ENCODE data around the gene ISG20.

Gene ISG20

GRCh38 chr15:88638626-88639372 is at the start of gene ISG20:
TSS of gene ISG20 (plus strand) at chr15:88639016. CDS start at chr15:88639367, 351 bp downstream.
- Histone ChIP-seq H3K4me3 (ENCODE audit: low read depth, low read length) (peak within 1 kb of the TSS; percentile 74), H3K27ac (ENCODE audit: low read depth, low read length) (peak within 1 kb of the TSS; percentile 98), H3K36me3 (ENCODE audit: insufficient read depth, low read length) (no peaks in the 10 kb centered on the region), H3K4me1 (ENCODE audit: control insufficient read depth, insufficient read depth, low read length, unreplicated experiment) (peaks cover 29% of the 10 kb centered on the region), H2AFZ (ENCODE audit: low read length, unreplicated experiment) (no peak within 1 kb of the TSS), H3K27me3 (ENCODE audit: insufficient read depth, low read length) (no peaks in the 10 kb centered on the region), H3K79me2 (ENCODE audit: control insufficient read depth, insufficient read depth, low read length, unreplicated experiment) (peaks cover 7% of the 10 kb centered on the region)

- peaks cover 6% of the 10 kb centered on the region for H3K4me1 ChIP-seq (ENCODE audit: control insufficient read depth, insufficient read depth, low read length, unreplicated experiment)
- H3K27ac ChIP-seq (ENCODE audit: low read depth, low read length), result no peak overlapping the region
- H3K79me2 ChIP-seq (ENCODE audit: control insufficient read depth, insufficient read depth, low read length, unreplicated experiment), result no peaks in the 10 kb centered on the region
- H2AFZ ChIP-seq (ENCODE audit: low read length, unreplicated experiment), result no peak overlapping the region
- H3K27me3 ChIP-seq (ENCODE audit: insufficient read depth, low read length), result peaks cover 51% of the 10 kb centered on the region
- no peaks in the 10 kb centered on the region for H3K36me3 ChIP-seq (ENCODE audit: insufficient read depth, low read length)
- H3K4me3 ChIP-seq (ENCODE audit: low read depth, low read length), result no peak overlapping the region
Observed at GRCh38 chr15:88590759-88591158, 48.1 kb upstream of the ISG20 start.

GRCh38 chr15:88591384-88591783 is 47.4 kb upstream of the ISG20 start:
- Histone ChIP-seq H3K4me1 (ENCODE audit: control insufficient read depth, insufficient read depth, low read length, unreplicated experiment) (peaks cover 6% of the 10 kb centered on the region), H3K4me3 (ENCODE audit: low read depth, low read length) (no peak overlapping the region), H2AFZ (ENCODE audit: low read length, unreplicated experiment) (no peak overlapping the region), H3K27ac (ENCODE audit: low read depth, low read length) (no peak overlapping the region), H3K36me3 (ENCODE audit: insufficient read depth, low read length) (no peaks in the 10 kb centered on the region), H3K27me3 (ENCODE audit: insufficient read depth, low read length) (peaks cover 45% of the 10 kb centered on the region), H3K79me2 (ENCODE audit: control insufficient read depth, insufficient read depth, low read length, unreplicated experiment) (no peaks in the 10 kb centered on the region)

GRCh38 chr15:88603885-88604284 is 34.9 kb upstream of the ISG20 start:
- no peaks in the 10 kb centered on the region for H3K4me1 ChIP-seq (ENCODE audit: control insufficient read depth, insufficient read depth, low read length, unreplicated experiment)

GRCh38 chr15:88604381-88605188 is 34.2 kb upstream of the ISG20 start:
- no peaks in the 10 kb centered on the region for H3K79me2 ChIP-seq (ENCODE audit: control insufficient read depth, insufficient read depth, low read length, unreplicated experiment)
- H3K27me3 ChIP-seq (ENCODE audit: insufficient read depth, low read length), result peaks cover 83% of the 10 kb centered on the region
- H3K27ac ChIP-seq (ENCODE audit: low read depth, low read length), result no peak overlapping the region
- H3K4me3 ChIP-seq (ENCODE audit: low read depth, low read length), result no peak overlapping the region
- no peak overlapping the region for H2AFZ ChIP-seq (ENCODE audit: low read length, unreplicated experiment)
- H3K36me3 ChIP-seq (ENCODE audit: insufficient read depth, low read length), result no peaks in the 10 kb centered on the region
- H3K4me1 ChIP-seq (ENCODE audit: control insufficient read depth, insufficient read depth, low read length, unreplicated experiment), result no peaks in the 10 kb centered on the region

More at GRCh38 chr15:88603885-88604284, 34.9 kb upstream of the ISG20 start:
- H3K36me3 ChIP-seq (ENCODE audit: insufficient read depth, low read length), result no peaks in the 10 kb centered on the region
- H3K27ac ChIP-seq (ENCODE audit: low read depth, low read length), result no peak overlapping the region
- no peaks in the 10 kb centered on the region for H3K79me2 ChIP-seq (ENCODE audit: control insufficient read depth, insufficient read depth, low read length, unreplicated experiment)
- peaks cover 76% of the 10 kb centered on the region for H3K27me3 ChIP-seq (ENCODE audit: insufficient read depth, low read length)
- no peak overlapping the region for H2AFZ ChIP-seq (ENCODE audit: low read length, unreplicated experiment)
- no peak overlapping the region for H3K4me3 ChIP-seq (ENCODE audit: low read depth, low read length)

- H3K79me2 ChIP-seq (ENCODE audit: control insufficient read depth, insufficient read depth, low read length, unreplicated experiment), result no peaks in the 10 kb centered on the region
- no peak overlapping the region for H3K27ac ChIP-seq (ENCODE audit: low read depth, low read length)
- no peak overlapping the region for H2AFZ ChIP-seq (ENCODE audit: low read length, unreplicated experiment)
- H3K4me1 ChIP-seq (ENCODE audit: control insufficient read depth, insufficient read depth, low read length, unreplicated experiment), result no peaks in the 10 kb centered on the region
- peaks cover 85% of the 10 kb centered on the region for H3K27me3 ChIP-seq (ENCODE audit: insufficient read depth, low read length)
- no peaks in the 10 kb centered on the region for H3K36me3 ChIP-seq (ENCODE audit: insufficient read depth, low read length)
- no peak overlapping the region for H3K4me3 ChIP-seq (ENCODE audit: low read depth, low read length)
Observed at GRCh38 chr15:88605189-88606069, 33.4 kb upstream of the ISG20 start.

GRCh38 chr15:88606070-88606794 is 32.6 kb upstream of the ISG20 start:
- H3K79me2 ChIP-seq (ENCODE audit: control insufficient read depth, insufficient read depth, low read length, unreplicated experiment), result no peaks in the 10 kb centered on the region
- peaks cover 79% of the 10 kb centered on the region for H3K27me3 ChIP-seq (ENCODE audit: insufficient read depth, low read length)
- no peak overlapping the region for H3K4me3 ChIP-seq (ENCODE audit: low read depth, low read length)

GRCh38 chr15:88607951-88608350 is 30.9 kb upstream of the ISG20 start:
- Histone ChIP-seq H3K4me1 (ENCODE audit: control insufficient read depth, insufficient read depth, low read length, unreplicated experiment) (peaks cover 3% of the 10 kb centered on the region), H2AFZ (ENCODE audit: low read length, unreplicated experiment) (no peak overlapping the region), H3K79me2 (ENCODE audit: control insufficient read depth, insufficient read depth, low read length, unreplicated experiment) (no peaks in the 10 kb centered on the region), H3K4me3 (ENCODE audit: low read depth, low read length) (no peak overlapping the region), H3K36me3 (ENCODE audit: insufficient read depth, low read length) (no peaks in the 10 kb centered on the region), H3K27ac (ENCODE audit: low read depth, low read length) (no peak overlapping the region), H3K27me3 (ENCODE audit: insufficient read depth, low read length) (peaks cover 71% of the 10 kb centered on the region)

More at GRCh38 chr15:88606070-88606794, 32.6 kb upstream of the ISG20 start:
- no peaks in the 10 kb centered on the region for H3K36me3 ChIP-seq (ENCODE audit: insufficient read depth, low read length)
- H3K4me1 ChIP-seq (ENCODE audit: control insufficient read depth, insufficient read depth, low read length, unreplicated experiment), result no peaks in the 10 kb centered on the region
- no peak overlapping the region for H2AFZ ChIP-seq (ENCODE audit: low read length, unreplicated experiment)
- no peak overlapping the region for H3K27ac ChIP-seq (ENCODE audit: low read depth, low read length)

- no peak overlapping the region for H2AFZ ChIP-seq (ENCODE audit: low read length, unreplicated experiment)
- no peak overlapping the region for H3K4me3 ChIP-seq (ENCODE audit: low read depth, low read length)
- H3K36me3 ChIP-seq (ENCODE audit: insufficient read depth, low read length), result no peaks in the 10 kb centered on the region
- H3K27ac ChIP-seq (ENCODE audit: low read depth, low read length), result no peak overlapping the region
- peaks cover 64% of the 10 kb centered on the region for H3K27me3 ChIP-seq (ENCODE audit: insufficient read depth, low read length)
- no peaks in the 10 kb centered on the region for H3K79me2 ChIP-seq (ENCODE audit: control insufficient read depth, insufficient read depth, low read length, unreplicated experiment)
- peaks cover 8% of the 10 kb centered on the region for H3K4me1 ChIP-seq (ENCODE audit: control insufficient read depth, insufficient read depth, low read length, unreplicated experiment)
Observed at GRCh38 chr15:88608607-88609181, 30.1 kb upstream of the ISG20 start.
